ENCODE data around the gene SNF8. TPM values are rescaled to one million over a fixed set of nuclear protein-coding genes. Genes with fewer than 3 reads are reported as not detected.

Gene SNF8
- total and polyA plus RNA-seq, 9 of the 15 experiments (the other 6 are each of a cell fraction or from before 2014, with no cell fraction given): 6.9 to 149 (median 117) TPM

GRCh38 chr17:48908047-48908843 is 36.4 kb downstream of the SNF8 start, which contains the start of gene UBE2Z (continued):
- TF ChIP-seq SAFB (IDR thresholded peaks at IDR 0.05; ENCODE audit: borderline replicate concordance, low read depth, low read length) (0 out of 2 replicates have a peak, but pooled peaks have one; percentile 10), ZFP30 (CRISPR knock-in tag; IDR thresholded peaks at IDR 0.05; ENCODE audit: borderline replicate concordance) (no peak), ARID1B (IDR thresholded peaks at IDR 0.05) (peak; percentile 43; the same call in 1 of the 2 replicates), YY1 (IDR thresholded peaks at IDR 0.05; ENCODE audit: borderline replicate concordance in 1 of 3, control insufficient read depth in 1 of 3, extremely low read depth in 1 of 3, insufficient read depth in 3 of 3, insufficient read length in 1 of 3, insufficient replicate concordance in 2 of 3, low read depth in 1 of 3, low read length in 2 of 3) (peak; percentile 39 to 90 (median 89)), NFIC (IDR thresholded peaks at IDR 0.05) (peak; percentile 38; the same call in 1 of the 2 replicates), OTX1 (CRISPR knock-in tag; IDR thresholded peaks at IDR 0.05) (peak; percentile 68; the same call in 1 of the 2 replicates), HLTF (IDR thresholded peaks at IDR 0.05) (peak; percentile 74; the same call in 1 of the 2 replicates), SMAD1 (IDR thresholded peaks at IDR 0.05; ENCODE audit: low read depth, low read length, partially characterized antibody) (peak; percentile 43), ZBTB1 (CRISPR knock-in tag; IDR thresholded peaks at IDR 0.05; ENCODE audit: borderline replicate concordance, low read depth) (peak; percentile 61; the same call in 1 of the 2 replicates), HDAC8 (tag; IDR thresholded peaks at IDR 0.05) (no peak), RBBP5 (IDR thresholded peaks at IDR 0.05; ENCODE audit: borderline replicate concordance, insufficient read depth, low read length, poor library complexity, severe bottlenecking) (peak; percentile 92), CCNT2 (IDR thresholded peaks at IDR 0.05; ENCODE audit: borderline replicate concordance, extremely low read depth, insufficient read length, low read depth, low read length) (peak; percentile 66), THAP12 (CRISPR knock-in tag; IDR thresholded peaks at IDR 0.05) (peak; percentile 97), ZNF184 (CRISPR knock-in tag; IDR thresholded peaks at IDR 0.05) (no peak), NCOR1 (IDR thresholded peaks at IDR 0.05) (peak; percentile 34; the same call in 1 of the 2 replicates), POLR2B (IDR thresholded peaks at IDR 0.05; ENCODE audit: low read depth, partially characterized antibody) (peak; percentile 84)
- TF ChIP-seq, protein P1, sequence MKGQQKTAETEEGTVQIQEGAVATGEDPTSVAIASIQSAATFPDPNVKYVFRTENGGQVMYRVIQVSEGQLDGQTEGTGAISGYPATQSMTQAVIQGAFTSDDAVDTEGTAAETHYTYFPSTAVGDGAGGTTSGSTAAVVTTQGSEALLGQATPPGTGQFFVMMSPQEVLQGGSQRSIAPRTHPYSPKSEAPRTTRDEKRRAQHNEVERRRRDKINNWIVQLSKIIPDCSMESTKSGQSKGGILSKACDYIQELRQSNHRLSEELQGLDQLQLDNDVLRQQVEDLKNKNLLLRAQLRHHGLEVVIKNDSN (CRISPR knock-in tag; IDR thresholded peaks at IDR 0.05): no peak
- TF ChIP-seq, protein P2, sequence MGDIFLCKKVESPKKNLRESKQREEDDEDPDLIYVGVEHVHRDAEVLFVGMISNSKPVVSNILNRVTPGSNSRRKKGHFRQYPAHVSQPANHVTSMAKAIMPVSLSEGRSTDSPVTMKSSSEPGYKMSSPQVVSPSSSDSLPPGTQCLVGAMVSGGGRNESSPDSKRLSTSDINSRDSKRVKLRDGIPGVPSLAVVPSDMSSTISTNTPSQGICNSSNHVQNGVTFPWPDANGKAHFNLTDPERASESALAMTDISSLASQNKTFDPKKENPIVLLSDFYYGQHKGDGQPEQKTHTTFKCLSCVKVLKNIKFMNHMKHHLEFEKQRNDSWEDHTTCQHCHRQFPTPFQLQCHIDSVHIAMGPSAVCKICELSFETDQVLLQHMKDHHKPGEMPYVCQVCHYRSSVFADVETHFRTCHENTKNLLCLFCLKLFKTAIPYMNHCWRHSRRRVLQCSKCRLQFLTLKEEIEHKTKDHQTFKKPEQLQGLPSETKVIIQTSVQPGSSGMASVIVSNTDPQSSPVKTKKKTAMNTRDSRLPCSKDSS (IDR thresholded peaks at IDR 0.05; ENCODE audit: low read depth, partially characterized antibody): no peak
- TF ChIP-seq, protein P3, sequence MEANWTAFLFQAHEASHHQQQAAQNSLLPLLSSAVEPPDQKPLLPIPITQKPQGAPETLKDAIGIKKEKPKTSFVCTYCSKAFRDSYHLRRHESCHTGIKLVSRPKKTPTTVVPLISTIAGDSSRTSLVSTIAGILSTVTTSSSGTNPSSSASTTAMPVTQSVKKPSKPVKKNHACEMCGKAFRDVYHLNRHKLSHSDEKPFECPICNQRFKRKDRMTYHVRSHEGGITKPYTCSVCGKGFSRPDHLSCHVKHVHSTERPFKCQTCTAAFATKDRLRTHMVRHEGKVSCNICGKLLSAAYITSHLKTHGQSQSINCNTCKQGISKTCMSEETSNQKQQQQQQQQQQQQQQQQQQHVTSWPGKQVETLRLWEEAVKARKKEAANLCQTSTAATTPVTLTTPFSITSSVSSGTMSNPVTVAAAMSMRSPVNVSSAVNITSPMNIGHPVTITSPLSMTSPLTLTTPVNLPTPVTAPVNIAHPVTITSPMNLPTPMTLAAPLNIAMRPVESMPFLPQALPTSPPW (CRISPR knock-in tag; IDR thresholded peaks at IDR 0.05): peak; percentile 93
